GM21737 (cell line): ENCODE data around the gene RASGRP2.

ENCODE experiments used
- ATAC-seq: cut with Tn5 transposase; IDR thresholded peaks from one replicate; pipeline ENCODE4 v1.9.1; 2021; ENCODE audit warnings: mild to moderate bottlenecking, moderate library complexity; ENCODE audit not compliant: unreplicated experiment

Gene RASGRP2

GRCh38 chr11:64771861-64772260 lies 27.9 kb upstream of the RASGRP2 start:
- ATAC-seq: no peak

- ATAC-seq: no peak
These were observed 26.2 kb upstream of the RASGRP2 start for GRCh38 chr11:64770120-64770519.

DNA sequence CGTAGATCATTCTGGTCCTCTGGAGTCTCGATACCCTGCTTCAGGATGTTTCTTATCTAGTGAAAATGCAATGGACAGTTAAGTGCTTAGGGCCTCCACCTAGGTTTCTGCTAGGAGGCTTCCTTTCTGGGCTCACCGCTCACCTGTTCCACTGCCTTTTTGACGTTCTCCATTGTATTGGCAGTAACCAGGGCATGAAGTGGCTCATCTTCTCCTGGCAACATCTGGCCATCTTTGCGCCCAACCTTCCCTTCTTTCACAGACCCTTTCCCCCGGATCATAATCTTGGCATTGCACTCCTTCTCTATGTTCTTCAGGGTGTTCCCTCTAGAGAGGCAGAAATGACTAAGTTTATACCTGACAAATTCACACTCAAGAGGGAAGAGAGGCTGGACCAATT lies 25.3 kb upstream of the RASGRP2 start:
- no peak for ATAC-seq

GRCh38 chr11:64768300-64768694 lies 24.4 kb upstream of the RASGRP2 start:
- no peak for ATAC-seq

DNA sequence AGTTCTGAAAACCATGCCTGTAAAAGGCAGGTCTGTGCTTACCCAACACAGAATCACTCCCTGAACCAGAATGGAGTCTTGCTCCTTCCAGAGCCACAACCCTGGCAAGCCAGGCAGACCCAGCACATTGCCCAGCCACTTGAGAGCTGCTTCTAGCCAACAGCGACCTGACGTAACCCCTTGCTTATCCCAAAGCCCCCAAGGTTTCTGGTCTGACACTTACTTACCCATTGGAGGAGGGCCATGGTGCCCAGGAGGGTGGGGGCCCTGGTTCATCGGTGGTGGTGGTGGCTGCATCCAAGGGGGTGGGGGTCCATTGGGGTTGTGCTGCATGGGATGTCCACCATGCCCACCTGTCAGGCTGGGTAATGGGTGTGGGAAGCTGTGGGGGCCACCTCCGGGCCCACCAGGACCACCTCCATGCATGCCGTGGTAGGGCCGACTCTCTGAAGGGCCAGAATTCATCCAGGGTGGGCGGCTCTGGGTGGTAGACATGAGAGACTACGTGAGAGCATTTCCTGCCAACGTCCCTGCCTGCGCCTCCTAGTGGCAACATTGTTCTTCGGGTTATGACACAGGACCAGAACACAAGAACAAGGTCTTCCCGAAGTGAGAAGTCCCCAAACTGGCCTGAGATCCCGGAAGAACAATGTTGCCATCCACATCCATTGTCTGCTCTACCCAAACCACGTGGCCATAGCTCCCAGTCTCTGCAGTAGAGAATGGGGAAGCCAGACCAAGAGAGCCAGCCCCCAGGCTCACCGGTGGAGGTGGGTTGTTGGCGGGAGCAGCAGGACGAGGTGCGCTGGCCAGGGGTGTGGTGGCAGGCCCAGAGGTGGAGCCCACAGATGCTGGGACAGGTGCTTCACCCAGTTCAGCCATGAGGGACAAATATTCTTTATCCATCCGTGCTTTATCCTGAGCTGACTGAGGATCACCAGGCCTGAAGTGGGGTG lies 23.7 kb upstream of the RASGRP2 start:
- no peak for ATAC-seq

GRCh38 chr11:64766881-64767280 lies 22.9 kb upstream of the RASGRP2 start:
- ATAC-seq: no peak

GRCh38 chr11:64765851-64766665 lies 22.1 kb upstream of the RASGRP2 start:
- ATAC-seq: no peak

- ATAC-seq: no peak
These were observed 21.4 kb upstream of the RASGRP2 start for GRCh38 chr11:64765291-64765850.

- ATAC-seq: no peak
These were observed 20.8 kb upstream of the RASGRP2 start for GRCh38 chr11:64764753-64765152.

GRCh38 chr11:64764040-64764611 lies 20.2 kb upstream of the RASGRP2 start:
- ATAC-seq: no peak

DNA sequence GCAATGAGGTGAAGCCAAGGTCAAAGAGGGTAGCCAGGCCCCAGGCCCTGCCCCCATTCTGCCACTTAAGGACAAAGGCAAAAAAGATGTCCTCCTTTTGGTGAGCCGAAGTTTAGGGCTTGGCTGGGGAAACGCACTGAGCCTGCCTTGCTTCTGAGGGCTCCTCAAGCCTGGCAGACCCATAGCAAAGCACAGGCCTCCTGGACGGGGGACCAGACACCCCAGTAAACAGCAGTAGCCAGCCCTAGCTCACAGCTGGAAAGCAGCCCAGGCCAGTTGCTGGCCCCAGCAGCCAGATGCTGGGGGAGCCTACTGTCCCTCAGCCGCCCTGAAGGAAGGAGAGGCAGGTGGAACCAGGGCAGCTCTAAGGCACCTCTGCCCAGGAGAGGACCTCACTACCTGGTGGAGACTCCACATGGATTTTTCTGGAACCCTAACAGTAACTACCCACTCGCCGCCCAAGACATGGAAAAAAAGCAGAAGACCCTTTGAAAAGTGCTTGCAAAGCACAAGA lies 19.6 kb upstream of the RASGRP2 start:
- ATAC-seq: no peak

- ATAC-seq: no peak
These were observed 19.0 kb upstream of the RASGRP2 start for GRCh38 chr11:64762674-64763525.

DNA sequence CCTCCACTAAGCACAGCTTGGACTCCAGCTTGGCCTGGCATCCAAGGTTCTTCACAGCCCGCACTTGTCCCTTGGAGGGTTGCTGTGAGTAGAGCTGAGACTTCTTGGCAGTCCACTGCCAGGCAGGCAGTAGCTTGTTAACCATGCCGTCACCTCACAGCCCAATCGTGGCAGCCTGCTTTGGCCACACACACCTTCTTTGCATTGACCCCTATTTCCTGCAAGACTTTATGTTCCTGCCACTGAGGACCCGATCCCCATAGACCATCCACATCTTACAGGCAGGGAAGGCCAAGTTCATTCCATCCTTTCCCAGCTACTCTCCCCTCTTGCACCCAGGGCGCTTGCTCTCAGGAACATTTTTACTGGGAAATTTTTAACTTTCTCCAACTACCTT lies 18.3 kb upstream of the RASGRP2 start:
- ATAC-seq: no peak

DNA sequence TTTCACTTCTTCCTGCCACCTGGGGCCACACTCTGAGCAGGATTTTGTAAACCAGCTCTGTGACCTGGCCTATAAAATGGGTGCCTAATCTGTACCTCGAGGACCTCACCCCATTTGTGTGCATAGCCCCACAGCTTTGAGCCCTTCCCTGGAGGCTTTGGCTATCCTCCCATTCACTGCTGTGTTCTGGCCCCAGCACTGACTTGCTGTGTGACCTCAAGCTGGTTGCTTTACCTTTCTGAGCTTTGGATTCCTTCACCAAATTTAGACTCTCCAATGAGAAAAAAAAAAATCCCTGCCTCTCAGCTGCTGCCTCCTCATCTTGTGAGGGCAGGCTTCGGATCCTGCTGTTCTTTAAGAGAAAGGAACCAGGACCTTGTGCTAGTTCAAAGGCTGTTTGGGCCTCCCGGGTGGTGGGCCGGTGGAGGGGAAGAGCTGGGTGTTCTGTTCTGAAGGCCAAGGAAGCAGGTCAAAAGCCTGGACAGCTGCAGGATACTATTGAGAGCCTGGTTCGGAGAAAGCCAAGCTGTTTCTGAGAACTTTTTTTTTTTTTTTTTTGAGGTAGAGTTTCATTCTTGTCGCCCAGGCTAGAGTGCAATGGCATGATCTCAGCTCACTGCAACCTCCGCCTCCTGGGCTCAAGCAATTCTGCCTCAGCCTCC lies 16.9 kb upstream of the RASGRP2 start:
- ATAC-seq: no peak

GRCh38 chr11:64759722-64760719 lies 16.1 kb upstream of the RASGRP2 start, which contains the start of gene PYGM:
TSS of gene PYGM (minus strand) at chr11:64759974. CDS start at chr11:64759898, 76 bp downstream.
- ATAC-seq: no peak

GRCh38 chr11:64759131-64759721 lies 15.3 kb upstream of the RASGRP2 start:
- no peak for ATAC-seq

DNA sequence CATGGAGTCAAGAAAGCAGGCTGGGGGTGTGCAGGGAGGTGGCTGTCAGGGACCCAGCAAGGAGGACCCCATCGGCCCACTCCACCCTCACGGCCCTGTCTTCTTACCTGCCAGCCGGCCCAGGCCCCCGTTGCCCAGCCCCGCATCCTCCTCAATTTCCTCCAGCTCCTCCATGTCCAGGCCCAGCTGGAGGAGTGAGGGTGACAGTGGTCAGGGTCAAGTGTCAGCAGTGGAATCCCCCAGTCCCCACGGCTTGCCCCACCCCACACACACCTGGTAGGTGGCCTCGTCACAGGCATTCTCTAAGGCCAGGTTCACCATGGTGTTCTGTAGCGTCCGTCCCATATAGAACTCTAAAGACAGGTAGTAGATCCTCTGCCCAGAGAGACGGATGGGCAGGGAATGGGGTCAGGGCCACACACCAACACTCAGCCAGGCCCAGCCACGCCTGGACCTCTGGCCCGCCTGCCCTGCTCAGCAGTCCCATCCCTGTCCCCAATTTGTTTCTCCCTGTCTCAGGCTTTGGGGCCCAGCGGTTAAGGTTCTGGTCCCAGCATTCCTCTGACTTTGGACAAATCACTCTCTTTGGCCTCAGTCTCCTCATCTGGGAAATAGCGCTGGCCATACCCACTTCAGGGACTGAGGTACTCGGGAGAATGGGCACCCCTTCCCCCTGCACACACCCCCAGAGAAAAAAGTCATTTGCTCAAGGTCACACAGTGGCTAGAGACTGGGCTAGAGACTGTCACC lies 14.6 kb upstream of the RASGRP2 start:
- no peak for ATAC-seq
